IPS-15b (cell line): ENCODE results near the gene FBXL16.
"Not testable (repeated sequence)": the region's sequence is repeated elsewhere in the genome, so short reads cannot be mapped to it uniquely, and the experiment has no call there.

ENCODE experiments used
- H3K27me3 ChIP-seq: one replicate; pipeline ENCODE4 v1.6.1; 2013; ENCODE audit warnings: low read length; ENCODE audit not compliant: control insufficient read depth, insufficient read depth
- H3K36me3 ChIP-seq: one replicate; pipeline ENCODE4 v1.6.1; 2013; ENCODE audit warnings: low read length; ENCODE audit not compliant: control insufficient read depth, insufficient read depth
- H3K4me1 ChIP-seq: one replicate; pipeline ENCODE4 v1.6.1; 2013; ENCODE audit warnings: mild to moderate bottlenecking, low read length; ENCODE audit not compliant: control insufficient read depth, insufficient read depth
- H3K4me3 ChIP-seq: one replicate; pipeline ENCODE4 v1.5.1; 2013; ENCODE audit warnings: low read depth, low read length
- H3K9ac ChIP-seq: one replicate; pipeline ENCODE4 v1.6.1; 2013; ENCODE audit warnings: low read depth, mild to moderate bottlenecking, low read length
- H3K9me3 ChIP-seq: one replicate; pipeline ENCODE4 v1.6.1; 2013; ENCODE audit warnings: mild to moderate bottlenecking, low read length; ENCODE audit not compliant: control insufficient read depth, insufficient read depth

FBXL16 gene

GRCh38 chr16:700684-701584, 4.7 kb downstream of the FBXL16 start:
- Histone ChIP-seq H3K4me3 (peak overlapping the region; percentile 13), H3K9ac (no peak overlapping the region), H3K4me1 (no peaks in the 10 kb centered on the region), H3K27me3 (peaks cover 63% of the 10 kb centered on the region), H3K36me3 (no peaks in the 10 kb centered on the region), H3K9me3 (no peaks in the 10 kb centered on the region)

- H3K4me1 ChIP-seq = no peaks in the 10 kb centered on the region
- H3K36me3 ChIP-seq = no peaks in the 10 kb centered on the region
- H3K9ac ChIP-seq = no peak overlapping the region
- H3K27me3 ChIP-seq = peaks cover 68% of the 10 kb centered on the region
- no peaks in the 10 kb centered on the region for H3K9me3 ChIP-seq
- no peak overlapping the region for H3K4me3 ChIP-seq
These were observed 6.5 kb downstream of the FBXL16 start for GRCh38 chr16:698911-699671.

GRCh38 chr16:695355-696089, 10.1 kb downstream of the FBXL16 start:
- H3K9ac ChIP-seq = peak overlapping the region; percentile 67
- H3K4me1 ChIP-seq = no peaks in the 10 kb centered on the region
- peaks cover 55% of the 10 kb centered on the region for H3K27me3 ChIP-seq
- H3K36me3 ChIP-seq = no peaks in the 10 kb centered on the region
- H3K4me3 ChIP-seq = peak overlapping the region; percentile 83
- H3K9me3 ChIP-seq = no peaks in the 10 kb centered on the region

- no peaks in the 10 kb centered on the region for H3K9me3 ChIP-seq
- peaks cover 51% of the 10 kb centered on the region for H3K27me3 ChIP-seq
- no peaks in the 10 kb centered on the region for H3K36me3 ChIP-seq
- no peaks in the 10 kb centered on the region for H3K4me1 ChIP-seq
- H3K9ac ChIP-seq = no peak overlapping the region
- H3K4me3 ChIP-seq = peak overlapping the region; percentile 71
These were observed 10.7 kb downstream of the FBXL16 start for GRCh38 chr16:694863-695354.

- H3K36me3 ChIP-seq = no peaks in the 10 kb centered on the region
- H3K4me1 ChIP-seq = no peaks in the 10 kb centered on the region
- H3K27me3 ChIP-seq = peaks cover 49% of the 10 kb centered on the region
- H3K9me3 ChIP-seq = no peaks in the 10 kb centered on the region
- peak overlapping the region; percentile 71 for H3K4me3 ChIP-seq
- no peak overlapping the region for H3K9ac ChIP-seq
These were observed 11.3 kb downstream of the FBXL16 start for GRCh38 chr16:694187-694862.

- Histone ChIP-seq H3K9ac (no peak overlapping the region), H3K4me1 (no peaks in the 10 kb centered on the region), H3K9me3 (no peaks in the 10 kb centered on the region), H3K27me3 (peaks cover 43% of the 10 kb centered on the region), H3K36me3 (no peaks in the 10 kb centered on the region), H3K4me3 (peak overlapping the region; percentile 71)
These were observed 11.8 kb downstream of the FBXL16 start for GRCh38 chr16:693766-694165.

GRCh38 chr16:693364-693763, 12.2 kb downstream of the FBXL16 start:
- H3K9ac ChIP-seq = no peak overlapping the region
- peak overlapping the region; percentile 71 for H3K4me3 ChIP-seq
- no peaks in the 10 kb centered on the region for H3K36me3 ChIP-seq
- H3K9me3 ChIP-seq = no peaks in the 10 kb centered on the region
- no peaks in the 10 kb centered on the region for H3K4me1 ChIP-seq
- H3K27me3 ChIP-seq = peaks cover 41% of the 10 kb centered on the region

- H3K27me3 ChIP-seq = peaks cover 38% of the 10 kb centered on the region
- no peaks in the 10 kb centered on the region for H3K9me3 ChIP-seq
- H3K36me3 ChIP-seq = no peaks in the 10 kb centered on the region
- H3K9ac ChIP-seq = no peak overlapping the region
- no peak overlapping the region for H3K4me3 ChIP-seq
- no peaks in the 10 kb centered on the region for H3K4me1 ChIP-seq
These were observed 13.1 kb downstream of the FBXL16 start for GRCh38 chr16:692356-693108.

- not testable (repeated sequence) for H3K9ac ChIP-seq, H3K4me1 ChIP-seq, H3K36me3 ChIP-seq, H3K4me3 ChIP-seq, H3K9me3 ChIP-seq
- peaks cover 36% of the 10 kb centered on the region for H3K27me3 ChIP-seq
These were observed 14.4 kb downstream of the FBXL16 start for GRCh38 chr16:691242-691641.

GRCh38 chr16:689175-689897, 16.3 kb downstream of the FBXL16 start:
- no peaks in the 10 kb centered on the region for H3K4me1 ChIP-seq

More at GRCh38 chr16:689175-689897, 16.3 kb downstream of the FBXL16 start:
- H3K9me3 ChIP-seq = no peaks in the 10 kb centered on the region
- peak overlapping the region; percentile 77 for H3K9ac ChIP-seq
- H3K27me3 ChIP-seq = peaks cover 21% of the 10 kb centered on the region
- H3K36me3 ChIP-seq = peaks cover 18% of the 10 kb centered on the region
- peak overlapping the region; percentile 84 for H3K4me3 ChIP-seq
